ENCODE results near the gene OSCP1.

OSCP1 gene

DNA sequence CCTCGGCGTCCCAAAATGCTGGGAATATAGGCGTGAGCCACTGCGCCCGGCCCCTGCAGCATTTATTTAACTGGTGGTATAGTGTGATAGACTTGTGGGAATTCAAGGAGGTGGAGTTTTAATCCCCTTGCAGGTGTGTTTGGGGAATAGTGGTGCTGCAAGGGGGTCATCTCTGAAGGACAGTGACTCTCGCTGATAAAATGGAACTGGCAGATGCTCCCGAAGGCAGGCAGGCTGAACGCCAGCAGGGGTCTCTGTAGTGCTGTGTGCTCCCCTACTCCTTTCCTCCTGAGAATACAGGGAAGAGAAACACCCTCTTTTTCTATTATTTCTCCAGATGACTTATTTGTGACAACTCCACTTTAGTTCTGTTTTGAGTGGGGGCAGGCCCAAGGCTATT is 4.0 kb downstream of the OSCP1 start:
- no peak for DNase-seq

DNA sequence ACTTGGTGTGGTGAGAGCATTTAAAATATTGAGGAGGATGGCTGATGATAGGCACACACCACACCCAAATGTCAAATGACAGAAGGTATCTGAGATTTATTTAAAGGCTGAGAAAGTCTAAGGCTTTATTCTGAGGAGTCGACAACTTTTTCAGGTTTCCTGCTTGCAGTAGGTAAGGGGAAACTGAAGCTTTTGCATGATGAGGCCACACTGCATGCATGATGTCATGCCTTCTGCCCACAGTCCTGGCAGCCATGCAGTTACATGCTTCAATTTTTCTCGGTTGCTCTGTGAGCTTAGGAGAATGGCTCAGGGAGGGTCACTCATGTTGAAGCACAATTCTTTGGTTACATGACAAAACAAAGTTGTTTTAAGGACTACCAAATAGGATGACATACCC is 7.0 kb downstream of the OSCP1 start:
- no peak for DNase-seq

DNA sequence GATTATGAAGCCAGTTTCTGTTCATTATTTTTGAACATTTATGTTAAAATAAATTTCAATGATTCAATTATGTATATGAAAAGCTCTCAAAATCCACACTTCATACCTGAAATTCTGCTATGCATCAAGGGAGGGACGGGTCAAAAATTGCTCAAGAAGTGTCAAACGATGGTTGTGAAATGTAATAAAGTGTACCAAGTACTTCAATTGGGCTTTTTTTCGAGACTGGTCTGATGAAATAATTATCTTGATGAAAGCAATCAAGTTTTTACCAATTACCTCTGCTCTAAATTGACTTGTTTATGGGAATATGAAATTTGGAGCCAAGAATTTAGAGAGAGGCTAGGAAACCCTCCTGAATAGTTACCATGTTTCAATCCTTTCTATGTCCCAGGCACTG is 7.9 kb downstream of the OSCP1 start:
- DNase-seq, result no peak

DNA sequence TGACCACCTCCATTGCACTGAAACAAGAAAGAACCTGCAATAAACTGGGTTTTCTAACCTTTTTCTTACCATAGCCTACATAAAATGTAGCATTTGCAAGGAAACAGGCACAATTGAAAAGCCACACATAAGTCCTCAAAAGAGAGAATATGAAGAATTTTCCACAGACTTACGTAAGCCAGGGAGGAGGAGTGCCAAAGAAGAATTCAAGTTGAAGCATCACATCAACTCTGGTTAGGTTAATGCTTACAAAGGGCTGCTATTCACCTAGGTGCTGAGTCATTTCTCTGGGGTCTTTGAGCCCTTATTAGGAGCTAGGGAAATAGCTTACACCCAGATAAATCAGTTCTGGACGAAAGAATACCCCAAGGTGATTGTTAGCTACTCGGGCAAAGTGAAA is 9.6 kb downstream of the OSCP1 start:
- no peak for DNase-seq

DNA sequence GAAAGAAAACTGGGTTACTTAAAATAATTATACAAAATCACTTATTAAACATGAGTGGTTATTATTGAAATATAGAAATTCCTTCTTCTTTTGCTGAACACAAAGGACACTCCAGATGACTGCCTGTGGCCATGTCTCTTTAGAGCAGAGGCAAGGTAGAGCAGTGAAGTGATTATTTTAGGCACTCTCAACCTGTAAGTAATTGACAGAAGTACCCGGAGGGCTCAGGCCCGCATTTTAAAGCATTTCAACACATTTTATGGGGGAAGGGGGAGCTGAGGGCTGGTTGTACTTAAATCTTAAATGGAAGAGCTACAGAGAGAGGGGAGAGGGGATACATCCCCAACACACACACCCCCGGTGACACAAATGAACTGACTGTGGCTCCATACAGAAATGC is 10.2 kb downstream of the OSCP1 start:
- no peak for DNase-seq

DNA sequence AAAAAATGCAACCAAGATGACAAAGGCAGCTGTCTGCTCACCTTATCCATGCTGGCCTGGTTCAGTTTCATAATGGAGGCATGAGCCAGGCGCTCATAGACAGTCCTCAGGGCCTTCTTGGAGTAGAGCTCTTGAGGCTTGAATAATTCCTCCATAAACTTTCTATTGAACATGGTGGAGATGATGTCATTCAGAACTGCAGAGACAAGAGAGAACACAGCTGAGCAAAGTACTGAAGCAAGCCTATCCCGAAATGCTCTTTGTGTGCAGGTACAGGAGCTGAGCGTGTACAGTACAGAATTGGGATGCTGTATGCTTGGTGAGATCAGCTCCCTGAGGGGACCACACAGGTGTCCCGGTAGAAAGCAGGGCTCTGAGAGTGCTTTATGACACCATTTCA is 11.5 kb downstream of the OSCP1 start:
- DNase-seq, result no peak

DNA sequence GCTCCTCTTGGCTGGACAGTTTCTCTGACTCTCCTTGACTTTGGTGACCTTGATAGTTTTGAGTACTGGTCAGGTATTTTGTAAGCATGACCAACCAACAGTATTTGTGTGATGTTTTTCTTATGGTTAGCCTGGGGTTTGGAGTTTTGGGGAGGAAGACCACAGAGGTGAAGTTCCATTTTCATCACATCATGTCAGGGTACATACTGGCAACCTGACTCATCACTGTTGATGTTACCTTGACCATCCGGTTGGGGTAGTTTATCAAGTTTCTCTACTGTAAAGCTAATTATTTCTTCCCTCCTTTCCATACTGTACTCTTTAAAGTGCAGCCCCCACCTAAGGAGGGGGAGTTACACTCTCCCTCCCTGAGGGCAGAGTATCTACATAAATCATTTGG is 13.4 kb downstream of the OSCP1 start:
- no peak for DNase-seq

DNA sequence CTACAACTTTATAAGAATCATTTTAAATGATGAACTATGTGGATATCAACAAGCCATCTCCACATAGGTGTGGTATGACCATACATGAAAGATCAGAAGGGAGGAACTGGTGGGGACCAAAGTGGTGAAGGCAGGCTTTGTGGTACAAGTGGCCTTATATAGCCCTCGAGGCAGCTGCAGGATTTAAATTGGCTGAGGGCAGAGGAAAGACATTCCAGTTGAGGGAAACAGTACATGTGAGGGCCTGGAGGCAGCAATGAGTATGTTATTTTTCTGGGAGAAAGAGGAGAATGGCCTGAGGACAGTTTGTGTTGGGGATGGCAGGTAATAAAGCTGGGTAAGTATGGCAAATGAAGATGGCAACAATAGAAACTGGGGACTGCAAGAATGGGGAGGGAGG is 17.1 kb downstream of the OSCP1 start:
- DNase-seq, result no peak

DNA sequence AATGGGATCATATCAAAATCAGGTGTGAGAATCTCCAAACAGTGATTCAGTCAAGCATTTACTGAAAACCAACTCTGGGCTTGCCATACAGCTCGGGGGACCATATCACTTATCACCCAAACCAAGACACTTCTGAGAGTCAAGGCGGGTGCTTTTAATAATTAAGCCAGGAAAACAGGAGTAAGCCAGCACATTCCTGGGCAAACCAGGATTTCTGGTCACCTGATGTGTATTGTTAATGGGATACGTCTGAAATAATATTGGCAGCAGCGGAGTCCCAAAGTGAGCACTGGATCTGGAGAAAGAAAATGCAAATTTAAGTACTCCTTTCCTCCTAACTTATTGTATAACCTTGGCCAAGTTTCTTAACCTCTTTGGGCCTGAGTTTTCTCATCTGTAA is 17.6 kb downstream of the OSCP1 start:
- DNase-seq, result no peak

DNA sequence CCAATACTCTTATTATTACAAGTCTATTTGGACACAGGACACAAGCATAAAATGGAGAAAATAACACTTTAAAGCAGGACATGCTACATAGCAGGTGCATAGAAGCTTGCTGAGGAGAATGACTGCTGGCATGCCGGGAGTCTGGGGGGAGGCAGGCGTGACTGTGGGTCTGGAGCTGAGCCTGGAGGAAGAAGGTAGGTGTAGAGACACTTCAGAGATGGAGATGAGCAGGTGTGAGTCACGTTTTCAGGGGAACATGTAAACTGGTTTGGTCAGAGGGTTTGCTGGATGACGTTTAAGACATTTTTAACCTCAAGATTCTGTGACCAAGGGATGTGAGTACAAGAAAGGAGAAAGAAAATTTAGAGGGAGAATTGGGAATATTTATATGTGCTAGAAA is 24.5 kb downstream of the OSCP1 start:
- no peak for DNase-seq

DNA sequence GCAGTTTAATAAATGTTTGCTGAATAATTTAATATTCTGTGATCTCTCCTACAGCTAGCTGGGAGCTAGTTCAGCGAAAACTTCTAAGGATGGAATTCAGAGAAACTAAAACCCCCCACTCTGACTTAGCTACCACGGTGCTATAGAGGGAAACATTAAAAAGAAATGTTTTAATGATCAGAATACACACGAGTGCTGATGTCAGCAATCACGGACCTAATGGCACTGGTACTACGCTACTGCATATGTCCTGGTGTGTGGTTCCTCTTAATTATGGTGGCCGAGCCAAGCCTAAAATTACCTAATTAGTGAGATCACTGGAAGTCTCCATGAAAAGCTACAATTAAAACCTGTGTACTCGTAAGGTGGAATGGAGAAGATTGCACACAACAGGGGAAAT is 28.6 kb downstream of the OSCP1 start:
- DNase-seq, result no peak

DNA sequence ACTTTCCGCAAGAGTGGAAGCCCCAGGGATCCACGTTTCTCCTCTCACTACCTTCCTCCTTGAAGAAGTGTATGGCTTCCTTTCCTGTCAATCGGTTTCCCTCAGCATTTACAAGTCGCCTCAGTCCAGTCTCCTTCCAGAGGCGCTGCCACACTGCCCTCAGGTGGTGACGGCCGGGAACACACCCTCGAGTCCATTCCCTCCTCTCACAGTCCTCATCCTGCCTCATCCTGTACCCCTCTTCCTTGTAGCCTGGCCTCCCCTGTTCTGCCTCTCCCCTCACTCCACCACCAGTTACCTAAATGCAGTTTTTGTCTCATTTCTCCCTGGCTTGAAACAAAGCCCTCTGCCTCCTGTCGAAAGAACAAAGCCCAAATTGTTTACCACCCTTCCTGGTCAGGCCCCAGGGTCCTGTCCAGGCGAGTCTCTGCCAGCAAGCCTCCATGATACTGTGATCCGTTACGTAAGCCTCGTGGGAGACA is 29.4 kb downstream of the OSCP1 start:
- DNase-seq, result peak; percentile 83

DNA sequence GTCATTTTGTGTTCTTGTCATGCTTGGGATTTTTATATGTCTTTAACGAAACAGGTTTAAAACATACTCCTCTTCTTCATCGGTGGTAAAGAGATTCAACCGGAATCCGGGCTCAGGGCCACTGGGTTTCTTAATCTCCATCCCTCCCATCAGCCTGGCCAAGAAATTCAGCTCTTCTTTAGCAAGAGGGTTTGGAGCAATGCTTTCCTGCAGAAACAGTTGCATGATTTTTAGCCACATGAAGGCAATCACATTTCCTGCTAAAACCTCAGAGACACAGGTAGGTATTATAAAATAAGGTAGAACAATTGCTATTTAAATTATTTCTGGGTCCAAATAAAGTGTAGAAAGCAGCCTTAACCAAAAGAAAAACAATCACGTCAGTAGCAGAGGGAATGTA is 29.8 kb downstream of the OSCP1 start:
- DNase-seq, result no peak

DNA sequence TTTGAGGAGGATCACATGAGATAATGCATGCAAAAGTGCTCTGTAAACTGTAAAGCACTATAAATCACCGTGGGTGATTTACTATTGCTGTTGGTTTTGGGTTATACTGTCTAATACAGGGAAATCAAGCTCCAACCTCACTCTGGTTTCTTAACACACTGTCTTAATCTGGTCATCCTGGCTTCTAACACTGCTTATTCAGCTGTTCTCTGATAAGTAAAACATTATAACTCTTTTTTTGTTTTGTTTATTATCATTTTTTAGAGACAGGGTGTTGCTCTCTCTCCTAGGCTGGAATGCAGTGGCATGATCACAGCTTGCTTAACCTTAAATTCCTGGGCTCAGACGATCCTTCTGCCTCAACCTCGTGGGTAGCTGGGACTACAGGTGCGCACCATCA is 30.7 kb downstream of the OSCP1 start:
- no peak for DNase-seq

DNA sequence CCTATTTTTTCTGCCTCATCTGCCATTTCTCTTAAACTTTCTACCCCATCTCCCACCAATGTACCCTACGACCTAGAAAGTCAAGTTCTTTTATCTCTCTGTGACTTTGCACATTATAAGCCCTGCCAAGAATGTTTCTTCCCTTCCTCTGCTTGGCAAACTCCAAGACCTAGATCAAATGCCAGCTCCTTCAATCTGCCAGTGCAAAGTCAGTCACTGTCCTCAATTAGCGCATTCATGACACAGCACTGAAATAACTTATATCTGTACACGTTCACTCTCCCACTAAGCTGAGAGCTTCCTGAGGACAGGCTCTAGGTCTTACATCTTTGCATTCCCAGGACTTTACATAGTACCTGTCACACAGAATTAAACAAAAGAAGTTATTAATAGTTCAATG is 31.1 kb downstream of the OSCP1 start:
- DNase-seq, result no peak

DNA sequence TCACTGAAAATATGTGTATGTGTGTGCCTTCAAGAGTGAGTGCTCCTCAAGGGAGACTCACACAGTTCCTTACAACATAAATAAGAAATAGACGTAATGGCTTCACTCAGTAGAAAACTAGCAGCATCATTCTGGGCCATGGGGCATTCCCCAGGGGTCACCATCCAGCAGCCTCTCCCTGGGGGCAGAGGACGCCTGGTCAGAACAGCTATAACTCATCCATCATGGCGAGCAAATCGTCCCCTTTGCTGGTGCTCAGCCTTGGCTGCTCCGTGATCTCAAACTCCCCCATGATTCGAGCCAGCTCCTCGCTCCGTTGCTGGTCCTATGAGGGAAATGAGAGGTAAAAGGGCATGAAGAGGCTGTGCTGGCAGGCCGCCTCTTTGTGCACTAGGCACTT is 32.3 kb downstream of the OSCP1 start:
- DNase-seq, result no peak

DNA sequence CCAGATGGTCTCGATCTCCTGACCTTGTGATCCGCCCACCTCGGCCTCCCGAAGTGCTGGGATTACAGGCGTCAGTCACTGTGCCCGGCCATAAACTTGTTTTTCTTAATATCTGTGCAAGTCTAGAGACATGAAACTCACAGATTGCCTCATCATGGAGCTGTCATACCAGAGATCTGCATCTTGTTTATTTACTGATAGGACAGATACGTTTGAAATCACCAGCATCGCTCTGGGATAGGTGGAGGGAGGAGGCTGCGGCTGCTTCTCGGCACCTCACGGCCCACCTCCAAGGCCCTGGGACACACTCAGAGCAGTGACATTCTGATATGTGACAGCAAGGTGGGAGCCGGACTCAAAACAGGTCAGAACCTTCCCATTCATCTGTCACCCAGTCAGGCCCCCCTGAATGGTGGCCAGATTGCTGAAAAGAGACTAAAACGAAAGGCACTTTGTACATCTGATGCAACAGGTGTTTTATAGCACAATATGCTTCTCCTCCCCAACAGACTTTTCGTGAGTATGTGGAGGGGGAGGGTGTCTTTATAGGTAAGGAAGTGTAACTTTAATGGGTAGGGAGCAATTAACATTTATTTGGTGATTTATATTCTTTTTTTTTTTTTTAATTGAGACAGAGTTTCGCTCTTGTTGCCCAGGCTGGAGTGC is 34.5 kb downstream of the OSCP1 start:
- no peak for DNase-seq

DNA sequence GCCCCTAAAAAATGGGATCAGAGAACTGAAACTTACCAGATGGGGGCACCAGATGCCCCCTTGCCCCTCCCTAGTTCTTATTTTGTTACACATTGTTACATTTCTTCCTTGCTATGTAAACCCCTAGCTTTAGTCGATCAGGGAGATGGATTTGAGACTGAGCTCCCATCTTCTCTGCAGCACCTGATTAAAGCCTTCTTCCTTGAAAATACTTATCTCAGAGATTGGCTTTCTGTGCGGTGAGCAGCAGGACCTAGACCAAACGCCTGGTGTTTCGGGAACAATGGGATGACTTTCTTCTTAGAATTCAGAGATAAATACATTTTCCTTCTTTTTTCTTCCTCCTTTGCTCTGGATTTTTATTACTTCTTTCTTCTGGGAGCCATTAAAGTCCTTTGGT is 35.9 kb downstream of the OSCP1 start:
- DNase-seq, result no peak

DNA sequence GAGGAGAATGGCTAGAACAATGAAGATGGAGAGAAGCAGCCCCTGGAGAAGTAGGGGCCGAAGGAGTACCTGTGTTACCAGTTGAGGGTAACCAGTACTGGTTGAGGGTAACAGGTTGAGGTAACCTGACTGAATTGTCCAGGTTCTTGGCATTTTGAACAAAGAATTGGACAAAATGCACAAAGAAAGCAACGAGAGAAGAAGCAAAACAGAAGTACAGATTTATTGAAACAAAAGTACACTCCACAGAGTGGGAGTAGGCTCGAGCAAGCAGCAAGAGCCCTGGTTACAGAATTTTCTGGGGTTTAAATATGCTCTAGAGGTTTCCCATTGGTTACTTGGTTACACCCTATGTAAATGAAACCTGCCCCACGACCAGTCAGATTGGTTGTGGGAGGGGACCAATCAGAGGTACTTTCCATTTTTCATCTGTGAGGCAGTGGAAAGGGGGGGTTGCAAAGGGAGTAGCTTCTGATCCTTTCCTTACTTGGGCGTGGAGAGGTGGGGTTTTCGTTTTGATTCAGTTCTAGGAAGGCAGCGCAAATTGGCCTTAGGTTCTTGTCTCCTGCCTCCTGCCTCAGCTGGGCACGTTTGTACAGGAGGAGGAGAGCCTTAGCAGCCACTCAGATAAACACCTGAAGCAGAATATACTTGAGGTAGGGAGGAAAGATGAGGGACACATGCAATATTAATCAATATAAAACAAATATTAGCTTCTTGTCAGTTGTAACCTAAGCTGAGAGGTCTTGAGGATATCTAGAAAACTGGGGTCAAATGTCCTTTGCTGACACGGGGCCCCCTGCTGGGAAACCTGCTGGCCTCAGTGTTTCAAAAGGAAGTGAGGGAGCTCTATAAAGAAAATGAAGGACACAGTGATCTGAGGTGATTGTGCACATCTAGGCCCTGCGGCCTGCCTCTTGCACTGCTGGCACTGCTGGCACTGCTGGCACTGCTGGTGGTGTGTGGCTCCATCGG is 38.3 kb downstream of the OSCP1 start:
- peak; percentile 14 for DNase-seq

DNA sequence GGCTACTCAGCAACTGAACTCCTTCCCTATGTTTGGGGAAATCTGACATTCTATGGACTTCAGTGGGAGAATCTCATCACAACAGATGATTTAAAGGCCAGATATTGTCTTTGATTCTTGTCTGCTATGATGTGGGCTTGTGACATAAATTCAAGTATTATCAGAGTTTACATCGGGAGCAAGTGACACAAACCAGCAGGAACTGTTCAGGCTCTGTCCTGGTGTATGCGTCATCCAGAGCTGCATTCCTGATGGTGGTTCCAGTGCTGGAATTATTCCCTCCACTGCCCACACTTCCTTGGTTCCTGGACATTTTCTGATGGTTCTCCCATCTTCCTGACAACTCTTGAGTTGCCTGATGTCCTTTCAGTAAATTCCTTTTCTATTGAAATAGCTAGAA is 41.8 kb downstream of the OSCP1 start:
- no peak for DNase-seq

DNA sequence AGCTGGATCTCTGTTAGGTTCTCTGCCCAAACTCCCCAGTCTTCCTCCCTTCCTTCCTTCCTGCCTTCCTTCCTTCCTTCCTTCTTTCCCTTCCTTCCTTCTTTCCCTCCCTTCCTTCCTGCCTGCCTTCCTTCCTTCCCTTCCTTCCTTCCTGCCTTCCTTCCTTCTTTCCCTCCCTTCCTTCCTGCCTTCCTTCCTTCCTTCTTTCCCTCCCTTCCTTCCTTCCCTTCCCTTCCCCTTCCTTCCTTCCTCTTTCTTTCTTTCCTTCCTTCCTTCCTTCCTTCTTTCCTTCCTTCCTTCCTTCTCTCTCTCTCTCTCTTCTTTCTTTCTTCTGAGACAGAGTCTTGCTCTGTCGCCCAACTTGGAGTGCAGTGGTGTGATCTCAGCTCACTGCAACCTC is 43.8 kb downstream of the OSCP1 start:
- no peak for DNase-seq

DNA sequence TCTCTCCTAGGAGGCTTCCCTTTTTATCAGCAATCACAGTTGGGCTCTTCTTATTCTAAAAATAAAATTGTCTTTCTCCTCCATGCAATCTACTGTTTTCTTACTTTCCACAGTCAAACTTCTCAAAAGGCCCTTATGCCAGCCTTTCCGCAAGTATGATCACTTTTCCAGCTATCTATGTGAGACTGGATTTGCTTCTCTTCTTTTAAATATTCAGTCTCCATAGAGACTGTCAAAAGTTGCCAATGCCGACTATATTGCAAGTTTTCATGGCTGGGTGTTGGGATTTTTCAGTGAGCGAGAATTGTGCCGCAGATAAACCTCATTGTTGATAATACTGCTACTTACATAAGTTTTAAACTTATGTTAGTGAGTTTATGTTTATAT is 47.8 kb downstream of the OSCP1 start:
- no peak for DNase-seq

DNA sequence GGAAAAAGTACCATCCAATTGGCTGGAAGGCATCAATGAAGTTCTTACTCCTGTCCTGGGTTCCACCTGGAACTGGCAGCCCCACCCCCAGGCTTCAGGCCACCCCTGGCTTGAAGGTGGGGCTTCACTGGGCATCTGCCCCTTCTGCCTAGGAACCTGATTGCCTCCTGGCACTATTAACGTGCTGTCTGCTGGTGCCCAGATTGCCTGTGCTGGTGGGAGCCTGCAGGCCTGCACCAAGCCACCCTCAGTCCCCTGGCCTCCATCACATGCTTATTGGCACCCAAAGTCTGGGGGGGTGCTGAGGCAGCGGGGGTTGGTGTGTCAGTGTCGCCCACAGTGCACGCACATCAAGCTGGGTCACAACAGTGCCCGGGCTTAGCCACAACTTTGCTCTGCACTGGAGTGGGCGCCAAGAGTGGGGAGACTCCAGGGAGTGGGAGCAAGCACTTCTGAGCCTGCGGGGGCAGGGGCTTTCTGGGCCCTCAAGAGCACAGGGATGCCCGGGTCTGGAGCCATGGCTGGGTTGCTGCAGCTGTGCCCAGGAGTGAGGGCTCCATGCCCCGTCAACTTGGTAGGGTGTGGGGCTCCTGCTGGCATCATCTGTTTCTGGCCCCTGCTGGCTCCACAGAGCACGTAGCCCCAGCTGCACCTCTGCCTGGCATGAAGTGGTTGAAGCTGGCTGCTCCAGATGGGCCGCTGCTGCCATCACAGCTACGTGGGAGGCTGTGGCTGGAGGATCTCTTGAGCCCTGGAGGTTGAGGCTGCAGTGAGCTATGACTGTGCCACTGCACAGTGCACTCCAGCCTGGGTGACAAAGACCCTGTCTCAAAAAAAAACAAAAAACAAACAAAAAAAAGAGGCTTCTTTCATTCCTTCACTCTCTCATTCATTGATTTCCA is 48.4 kb downstream of the OSCP1 start:
- DNase-seq, result no peak

All from effector CD4-positive, alpha-beta T cell (primary cell).